Measurements from ENCODE around the gene TEDC2.

- TF ChIP-seq POLR2AphosphoS5 (IDR thresholded peaks at IDR 0.05; ENCODE audit: low read length) (no peak), SIN3A (IDR thresholded peaks at IDR 0.05; ENCODE audit: low read depth, low read length) (no peak), ZNF274 (IDR thresholded peaks at IDR 0.05; ENCODE audit: insufficient read depth, insufficient read length) (no peak), RB1 (IDR thresholded peaks at IDR 0.05; ENCODE audit: borderline replicate concordance) (no peak), EP300 (IDR thresholded peaks at IDR 0.05; ENCODE audit: borderline replicate concordance in 1 of 2, control insufficient read depth in 1 of 2, low read depth in 2 of 2, low read length in 2 of 2) (no peak), MXI1 (IDR thresholded peaks at IDR 0.05; ENCODE audit: low read depth, low read length) (no peak), HSF1 (IDR thresholded peaks at IDR 0.05; ENCODE audit: low read depth, low read length) (no peak), CTCF (IDR thresholded peaks at IDR 0.05 in 2 of 3, conservative IDR thresholded peaks at IDR 0.05 in 1 of 3; ENCODE audit: control insufficient read depth in 2 of 3, extremely low read depth in 1 of 3, insufficient read depth in 1 of 3, low read depth in 3 of 3, low read length in 3 of 3) (no peak), NFYB (IDR thresholded peaks at IDR 0.05; ENCODE audit: insufficient read depth, low read depth, low read length) (no peak), HDGF (IDR thresholded peaks at IDR 0.05) (no peak)
Observed at GRCh38 chr16:2469399-2470233, 9.7 kb downstream of the TEDC2 start.

Measured in GM12878 (cell line).